Measurements from ENCODE around the gene STRBP. TPM values are rescaled to one million over a fixed set of nuclear protein-coding genes. Genes with fewer than 3 reads are reported as not detected.

STRBP gene
- total and polyA plus RNA-seq, 2 of the 8 experiments (the other 6 are each of a cell fraction or from before 2014, with no cell fraction given) = 29.7 to 105 TPM

GRCh38 chr9:123260340-123260739 lies 8.0 kb downstream of the STRBP start:
- Histone ChIP-seq H3K9me3 (ENCODE audit: insufficient read depth in 2 of 2, low read depth in 1 of 2, low read length in 1 of 2) (no peaks in the 10 kb centered on the region), H3K36me3 (ENCODE audit: control insufficient read depth in 2 of 4, insufficient read depth in 4 of 4, low read length in 3 of 4) (no peaks in the 10 kb centered on the region), H4K20me1 (replicated peaks in 1 of 2; ENCODE audit: control insufficient read depth in 1 of 2, insufficient read depth in 2 of 2, low read length in 2 of 2) (peaks cover 7 to 11% of the 10 kb centered on the region in 2 experiments), H2BK15ac (ENCODE audit: low read length) (no peak overlapping the region), H3K27ac (ENCODE audit: low read depth, low read length) (no peak overlapping the region), H2AK5ac (ENCODE audit: low read depth, low read length) (no peak overlapping the region), H3K27me3 (replicated peaks in 1 of 4; ENCODE audit: control insufficient read depth in 3 of 4, extremely low read depth in 1 of 4, insufficient read depth in 3 of 4, low read length in 3 of 4) (no peaks in the 10 kb centered on the region), H2BK20ac (ENCODE audit: low read length) (no peak overlapping the region), H3K4me3 (ENCODE audit: extremely low read depth in 1 of 4, insufficient read depth in 2 of 4, low read depth in 3 of 4, low read length in 4 of 4) (no peak overlapping the region), H3K14ac (ENCODE audit: insufficient read length) (no peak overlapping the region), H4K5ac (ENCODE audit: insufficient read length, low read depth, low read length) (no peak overlapping the region), H3K79me1 (ENCODE audit: low read depth, low read length) (peaks cover 5% of the 10 kb centered on the region; the same call in 1 of the 2 replicates), H2BK12ac (ENCODE audit: low read depth, low read length) (no peak overlapping the region), H2BK120ac (replicated peaks; ENCODE audit: low read depth, low read length) (no peak overlapping the region), H3K4me1 (replicated peaks in 1 of 4; ENCODE audit: control insufficient read depth in 3 of 4, insufficient read depth in 4 of 4, low read length in 3 of 4) (no peaks in the 10 kb centered on the region; a peak in 1 of 7 replicates), H3K23me2 (ENCODE audit: low read depth, low read length) (no peaks in the 10 kb centered on the region; the same call in 1 of the 2 replicates), H4K91ac (replicated peaks; ENCODE audit: insufficient read length, low read length) (no peak overlapping the region), H4K8ac (ENCODE audit: extremely low read depth, insufficient read depth, low read length) (no peak overlapping the region), H3K23ac (ENCODE audit: insufficient read length) (no peak overlapping the region), H3K4me2 (ENCODE audit: insufficient read depth in 1 of 2, low read depth in 2 of 2, low read length in 2 of 2) (no peak overlapping the region), H3K18ac (ENCODE audit: extremely low read depth, low read length) (no peak overlapping the region), H2BK5ac (ENCODE audit: low read depth, low read length) (no peak overlapping the region), H3K56ac (replicated peaks; ENCODE audit: insufficient read length, low read depth, low read length) (no peak overlapping the region), H3K9ac (replicated peaks in 1 of 4; ENCODE audit: extremely low read depth in 1 of 4, low read depth in 3 of 4, low read length in 3 of 4) (no peak overlapping the region), H2AFZ (ENCODE audit: low read length) (no peak overlapping the region), H3K79me2 (ENCODE audit: control insufficient read depth in 1 of 2, insufficient read depth in 2 of 2, low read length in 2 of 2) (peaks cover 20 to 95% of the 10 kb centered on the region in 2 experiments), H3K4ac (replicated peaks; ENCODE audit: insufficient read length, low read depth, low read length) (no peak overlapping the region)
- no peak for FAIRE-seq
- 85 to 100% methylated on average over 1 to 2 of the region's 2 CpGs for WGBS, 2 experiments (ENCODE audit: extremely low coverage in 1 of 2, insufficient coverage in 1 of 2, insufficient read length in 1 of 2, insufficient replicate concordance in 2 of 2, low coverage in 1 of 2, low lambda C conversion rate in 2 of 2, missing lambda C conversion rate in 1 of 2)
- DNase-seq (ENCODE audit: low read depth in 1 of 2, low spot score in 2 of 2) = no peak
- ChIA-PET POLR2A (ENCODE audit: partially characterized antibody) (interaction anchor here (1.3 kb wide), 1 partner anchor 8 kb away, joined by 3 read pairs; no protein-coding TSS in a partner anchor), CTCF (ENCODE audit: partially characterized antibody) (interaction anchor here (0.6 to 2.8 kb wide), 8 partner anchors 10 to 158 kb away, joined by 3 to 7 read pairs (median 4); no protein-coding TSS in a partner anchor)
- no peak for TF ChIP-seq KDM1A (IDR thresholded peaks at IDR 0.05; ENCODE audit: borderline replicate concordance, low read length)

All from H1 (cell line).